HepG2 (cell line): Measurements from ENCODE around the gene CSNK1G1. TPM values are rescaled to one million over a fixed set of nuclear protein-coding genes. Genes with fewer than 3 reads are reported as not detected.

Source experiments
- ATAC-seq: fragments of 200-7000 bp; cut with Tn5 transposase; 3 replicates; pipeline ENCODE4 v1.9.1; 2020; ENCODE audit warnings: mild to moderate bottlenecking, moderate library complexity
- BruUV-seq: library from RNA; stranded (reverse); fragments of 400-500 nt; replicated peaks from 2 replicates; lab custom pipeline; 2021; lab: Mats Ljungman, UMichigan
- CTCF ChIA-PET: fragments of 300-600 bp; formaldehyde crosslinking; extraction: SDS; loops from one replicate; lab custom pipeline; 2021; ENCODE audit warnings: low total read pairs, inconsistent platforms, low intra/inter-chr PET ratio; lab: Yijun Ruan, JAX
- POLR2A ChIA-PET: fragments of 350-600 bp; sonication (Branson Sonifier 250); formaldehyde crosslinking; loops from one replicate; lab custom pipeline; 2020; ENCODE audit warnings: antibody characterized with exemption, inconsistent platforms; lab: Yijun Ruan, JAX
- DNase-seq: peaks from one replicate; pipeline ENCODE4 v3.0.0-alpha.2; 2015; ENCODE audit warnings: low spot score
- FAIRE-seq: peaks from 3 replicates; lab custom pipeline; 2011; peaks lifted over from hg19 to GRCh38; lab: Jason Lieb, UNC
- H2AFZ ChIP-seq: one replicate; pipeline ENCODE4 v1.6.1; 2011; ENCODE audit warnings: low read length, inconsistent platforms
- H3K27ac ChIP-seq: fragments of 300-600 bp; 3 replicates; pipeline ENCODE4 v1.8.0; 2011; ENCODE audit warnings: mixed run types, mild to moderate bottlenecking, mixed read lengths, low read length, inconsistent platforms; ENCODE audit not compliant: insufficient read depth; ENCODE audit errors: extremely low read length
- H3K27me3 ChIP-seq, 2 experiments: fragments of 200-600 bp in 1 of 2; 2 replicates in 1 of 2; 3 replicates in 1 of 2; pipeline versions ENCODE4 v1.6.0 to v1.8.0; 2011; ENCODE audit warnings: low read length in 2 of 2, mild to moderate bottlenecking in 2 of 2, moderate library complexity in 2 of 2, inconsistent platforms in 1 of 2; ENCODE audit not compliant: insufficient read depth in 2 of 2, control insufficient read depth in 1 of 2
- H3K36me3 ChIP-seq, 2 experiments: fragments of 200-600 bp in 1 of 2; replicated peaks in 1 of 2; 2 replicates in 1 of 2; 3 replicates in 1 of 2; pipeline versions ENCODE4 v1.5.1 to v1.8.0; 2011; ENCODE audit warnings: low read length in 2 of 2, inconsistent platforms in 1 of 2; ENCODE audit not compliant: insufficient read depth in 2 of 2, control insufficient read depth in 1 of 2
- H3K4me1 ChIP-seq: 2 replicates; pipeline ENCODE4 v1.5.1; 2012; ENCODE audit warnings: low read length, inconsistent platforms; ENCODE audit not compliant: insufficient read depth
- H3K4me2 ChIP-seq: 2 replicates; pipeline ENCODE4 v1.6.0; 2011; ENCODE audit warnings: low read depth, low read length, inconsistent platforms
- H3K4me3 ChIP-seq, 3 experiments: fragments of 200-600 bp in 1 of 3; sonication (generic), shearing (Covaris generic) in 1 of 3; replicated peaks in 1 of 3; 2 replicates each; pipeline ENCODE4 v1.5.1; 2011 to 2016; ENCODE audit warnings: low read length in 3 of 3, inconsistent platforms in 2 of 3, low read depth in 2 of 3, mild to moderate bottlenecking in 2 of 3, control low read depth in 1 of 3, mixed read lengths in 1 of 3; ENCODE audit not compliant: insufficient read depth in 1 of 3
- H3K79me2 ChIP-seq: one replicate; pipeline ENCODE4 v1.6.1; 2011; ENCODE audit warnings: low read length, inconsistent platforms; ENCODE audit not compliant: insufficient read depth
- H3K9ac ChIP-seq: 2 replicates; pipeline ENCODE4 v1.6.0; 2011; ENCODE audit warnings: mild to moderate bottlenecking, low read depth, low read length, inconsistent platforms; ENCODE audit not compliant: insufficient read depth
- H3K9me3 ChIP-seq: 2 replicates; pipeline ENCODE4 v1.5.1; 2012; ENCODE audit warnings: mild to moderate bottlenecking, low read length
- H4K20me1 ChIP-seq: 2 replicates; pipeline ENCODE4 v1.6.0; 2011; ENCODE audit warnings: inconsistent platforms, mild to moderate bottlenecking, low read length, moderate library complexity; ENCODE audit not compliant: insufficient read depth
- DNMT3B ChIP-seq: conservative IDR thresholded peaks from 2 replicates; pipeline ENCODE4 v1.6.1; 2016; ENCODE audit warnings: missing biosample characterization, control low read depth
- NRL ChIP-seq: sonication (generic); formaldehyde crosslinking; IDR thresholded peaks from 2 replicates; pipeline ENCODE4 v1.5.0; 2020; ENCODE audit warnings: missing genetic modification reagents, mild to moderate bottlenecking, moderate library complexity, borderline replicate concordance
- PHF21A ChIP-seq: sonication (generic); formaldehyde crosslinking; IDR thresholded peaks from 2 replicates; pipeline ENCODE4 v1.5.0; 2020; ENCODE audit warnings: mild to moderate bottlenecking, missing genetic modification reagents
- ZBTB25 ChIP-seq: IDR thresholded peaks from 2 replicates; pipeline ENCODE4 v1.6.1; 2018; ENCODE audit warnings: missing genetic modification reagents
- ZNF34 ChIP-seq: sonication (generic); formaldehyde crosslinking; IDR thresholded peaks from 2 replicates; pipeline ENCODE4 v1.4.0; 2020; ENCODE audit warnings: mild to moderate bottlenecking, missing genetic modification reagents, borderline replicate concordance
- ZNF605 ChIP-seq: sonication (generic); formaldehyde crosslinking; IDR thresholded peaks from 2 replicates; pipeline ENCODE4 v1.8.0; 2022; ENCODE audit warnings: mild to moderate bottlenecking, missing genetic modification reagents
- ZNF670 ChIP-seq: sonication (generic); formaldehyde crosslinking; IDR thresholded peaks from 2 replicates; pipeline ENCODE4 v1.8.0; 2022; ENCODE audit warnings: mild to moderate bottlenecking, missing genetic modification reagents, borderline replicate concordance
- WGBS: methylation state at CpG from one replicate; pipeline ENCODE4 v1.1.6; 2017; ENCODE audit warnings: low lambda C conversion rate; 5-methylcytosine and 5-hydroxymethylcytosine counted together
- in situ Hi-C: cut with HindIII; loops from 2 replicates; pipeline ENCODE4 v1.10.0; 2017; ENCODE audit warnings: low pct_unique_long_range_greater_than_20kb; ENCODE audit not compliant: extremely low pct_ligation_motif_present
- intact Hi-C: fragments of 100-400 bp; cut with micrococcal nuclease; formaldehyde crosslinking; loops from one replicate; pipeline ENCODE4 v1.10.0; 2022; ENCODE audit not compliant: unreplicated experiment
- polyA plus RNA-seq, 8 experiments: library from polyadenylated mRNA; depleted of rRNA in 3 of 8; stranded (reverse) in 7 of 8; unstranded in 1 of 8; fragments of >200 nt; fragmentation: Illumina TruSeq in 4 of 8; extraction: Trizol in 4 of 8; gene quantifications; 2 replicates each; pipeline versions ENCODE4 v1.2.1 to v1.2.3, GENCODE V29; 2011 to 2016; ENCODE audit warnings: low read depth in 4 of 8, missing spikeins in 1 of 8, mixed read lengths in 1 of 8; ENCODE audit not compliant: insufficient read depth in 1 of 8
- total RNA-seq, 5 experiments: library from RNA; depleted of rRNA; stranded (reverse); fragments of >200 nt; fragmentation: Illumina TruSeq; extraction: Trizol; gene quantifications; 2 replicates each; pipeline ENCODE4 v1.2.3, GENCODE V29; 2016; ENCODE audit warnings: low read depth in 1 of 5
- TF ChIP-seq, protein P1 (sequence below): sonication (generic); formaldehyde crosslinking; IDR thresholded peaks from 2 replicates; pipeline ENCODE4 v1.4.0; 2020; ENCODE audit warnings: missing genetic modification reagents, borderline replicate concordance
- TF ChIP-seq, protein P2 (sequence below), 2 experiments: fragments of 450-650 bp in 1 of 2; sonication (generic) in 1 of 2; formaldehyde crosslinking; IDR thresholded peaks; 2 replicates each; pipeline versions ENCODE4 v1.5.0 to v1.8.0; 2020 to 2022; ENCODE audit warnings: mild to moderate bottlenecking in 1 of 2, missing genetic modification reagents in 1 of 2

The CSNK1G1 gene
- total and polyA plus RNA-seq, 2 of the 13 experiments (the other 11 are each of a cell fraction or from before 2014, with no cell fraction given), result 8.5 to 12.6 TPM

GRCh38 chr15:64233299-64233698 is 122.7 kb downstream of the CSNK1G1 start:
- Histone ChIP-seq H4K20me1 (no peaks in the 10 kb centered on the region), H3K36me3 (no peaks in the 10 kb centered on the region), H3K27me3 (no peaks in the 10 kb centered on the region), H3K79me2 (no peaks in the 10 kb centered on the region), H3K4me2 (no peak overlapping the region), H2AFZ (no peak overlapping the region), H3K9ac (no peak overlapping the region), H3K27ac (no peak overlapping the region), H3K4me1 (peaks cover 13% of the 10 kb centered on the region), H3K4me3 (no peak overlapping the region), H3K9me3 (no peaks in the 10 kb centered on the region)
- DNase-seq, result no peak
- in situ Hi-C loops (no loop called here), intact Hi-C loops (no loop called here)
- 96% methylated on average over 4 of the region's 4 CpGs for WGBS
- CTCF ChIA-PET, result no interaction called here
- BruUV-seq, result no TSS peak
- no peak for FAIRE-seq
- POLR2A ChIA-PET, result interaction anchor here (1.6 kb wide), 1 partner anchor 13 kb away, joined by 4 read pairs; no protein-coding TSS in a partner anchor
- no peak for TF ChIP-seq ZNF605 (CRISPR knock-in tag)
- no peak for TF ChIP-seq ZNF670 (CRISPR knock-in tag)
- TF ChIP-seq PHF21A, result no peak
- no peak for TF ChIP-seq ZBTB25 (CRISPR knock-in tag)
- TF ChIP-seq NRL, result no peak
- TF ChIP-seq, protein P1, sequence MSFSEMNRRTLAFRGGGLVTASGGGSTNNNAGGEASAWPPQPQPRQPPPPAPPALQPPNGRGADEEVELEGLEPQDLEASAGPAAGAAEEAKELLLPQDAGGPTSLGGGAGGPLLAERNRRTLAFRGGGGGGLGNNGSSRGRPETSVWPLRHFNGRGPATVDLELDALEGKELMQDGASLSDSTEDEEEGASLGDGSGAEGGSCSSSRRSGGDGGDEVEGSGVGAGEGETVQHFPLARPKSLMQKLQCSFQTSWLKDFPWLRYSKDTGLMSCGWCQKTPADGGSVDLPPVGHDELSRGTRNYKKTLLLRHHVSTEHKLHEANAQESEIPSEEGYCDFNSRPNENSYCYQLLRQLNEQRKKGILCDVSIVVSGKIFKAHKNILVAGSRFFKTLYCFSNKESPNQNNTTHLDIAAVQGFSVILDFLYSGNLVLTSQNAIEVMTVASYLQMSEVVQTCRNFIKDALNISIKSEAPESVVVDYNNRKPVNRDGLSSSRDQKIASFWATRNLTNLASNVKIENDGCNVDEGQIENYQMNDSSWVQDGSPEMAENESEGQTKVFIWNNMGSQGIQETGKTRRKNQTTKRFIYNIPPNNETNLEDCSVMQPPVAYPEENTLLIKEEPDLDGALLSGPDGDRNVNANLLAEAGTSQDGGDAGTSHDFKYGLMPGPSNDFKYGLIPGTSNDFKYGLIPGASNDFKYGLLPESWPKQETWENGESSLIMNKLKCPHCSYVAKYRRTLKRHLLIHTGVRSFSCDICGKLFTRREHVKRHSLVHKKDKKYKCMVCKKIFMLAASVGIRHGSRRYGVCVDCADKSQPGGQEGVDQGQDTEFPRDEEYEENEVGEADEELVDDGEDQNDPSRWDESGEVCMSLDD (CRISPR knock-in tag), result no peak
- no peak for TF ChIP-seq DNMT3B (CRISPR knock-in tag)
- TF ChIP-seq, protein P2, sequence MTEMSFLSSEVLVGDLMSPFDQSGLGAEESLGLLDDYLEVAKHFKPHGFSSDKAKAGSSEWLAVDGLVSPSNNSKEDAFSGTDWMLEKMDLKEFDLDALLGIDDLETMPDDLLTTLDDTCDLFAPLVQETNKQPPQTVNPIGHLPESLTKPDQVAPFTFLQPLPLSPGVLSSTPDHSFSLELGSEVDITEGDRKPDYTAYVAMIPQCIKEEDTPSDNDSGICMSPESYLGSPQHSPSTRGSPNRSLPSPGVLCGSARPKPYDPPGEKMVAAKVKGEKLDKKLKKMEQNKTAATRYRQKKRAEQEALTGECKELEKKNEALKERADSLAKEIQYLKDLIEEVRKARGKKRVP (CRISPR knock-in tag; IDR thresholded peaks at IDR 0.05), result no peak
- no peak for TF ChIP-seq ZNF34 (CRISPR knock-in tag)
- no peak for ATAC-seq
